Stimulated activated CD4-positive, alpha-beta T cell treated with anti-CD3 and anti-CD28 coated beads, TNF-alpha, amount 100 ng/mL, for 4 hours (primary cell): ENCODE results near the gene RXFP2.

ENCODE experiments used
- DNase-seq, 3 experiments: peaks; one replicate each; pipeline ENCODE4 v3.0.0-alpha.2; 2020; ENCODE audit warnings: low read depth in 3 of 3

Gene RXFP2, protein sequence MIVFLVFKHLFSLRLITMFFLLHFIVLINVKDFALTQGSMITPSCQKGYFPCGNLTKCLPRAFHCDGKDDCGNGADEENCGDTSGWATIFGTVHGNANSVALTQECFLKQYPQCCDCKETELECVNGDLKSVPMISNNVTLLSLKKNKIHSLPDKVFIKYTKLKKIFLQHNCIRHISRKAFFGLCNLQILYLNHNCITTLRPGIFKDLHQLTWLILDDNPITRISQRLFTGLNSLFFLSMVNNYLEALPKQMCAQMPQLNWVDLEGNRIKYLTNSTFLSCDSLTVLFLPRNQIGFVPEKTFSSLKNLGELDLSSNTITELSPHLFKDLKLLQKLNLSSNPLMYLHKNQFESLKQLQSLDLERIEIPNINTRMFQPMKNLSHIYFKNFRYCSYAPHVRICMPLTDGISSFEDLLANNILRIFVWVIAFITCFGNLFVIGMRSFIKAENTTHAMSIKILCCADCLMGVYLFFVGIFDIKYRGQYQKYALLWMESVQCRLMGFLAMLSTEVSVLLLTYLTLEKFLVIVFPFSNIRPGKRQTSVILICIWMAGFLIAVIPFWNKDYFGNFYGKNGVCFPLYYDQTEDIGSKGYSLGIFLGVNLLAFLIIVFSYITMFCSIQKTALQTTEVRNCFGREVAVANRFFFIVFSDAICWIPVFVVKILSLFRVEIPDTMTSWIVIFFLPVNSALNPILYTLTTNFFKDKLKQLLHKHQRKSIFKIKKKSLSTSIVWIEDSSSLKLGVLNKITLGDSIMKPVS

DNA sequence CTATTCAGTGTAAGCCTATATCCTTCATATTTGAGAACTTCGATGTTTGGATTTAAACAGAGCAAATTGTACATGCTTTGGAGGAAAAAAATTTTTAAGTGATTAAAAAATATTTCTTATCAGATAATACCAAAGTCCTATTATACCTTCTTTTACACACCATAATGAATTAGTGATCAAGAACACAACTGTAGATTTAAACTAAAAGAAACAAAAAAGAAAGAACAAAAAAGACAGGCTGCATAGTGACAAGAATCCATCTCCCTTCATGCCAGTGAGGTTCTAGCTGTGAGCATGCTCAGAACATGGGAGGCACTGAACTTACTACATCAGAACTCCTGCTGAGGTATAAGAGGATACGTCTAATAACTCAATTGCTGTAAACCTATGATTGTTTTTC is at the start of gene RXFP2:
Gene RXFP2, plus strand, starts transcription at position 301 of the 400 bp plus-strand sequence. Its CDS starts 87 bp downstream, at position 388.
- no peak for DNase-seq

DNA sequence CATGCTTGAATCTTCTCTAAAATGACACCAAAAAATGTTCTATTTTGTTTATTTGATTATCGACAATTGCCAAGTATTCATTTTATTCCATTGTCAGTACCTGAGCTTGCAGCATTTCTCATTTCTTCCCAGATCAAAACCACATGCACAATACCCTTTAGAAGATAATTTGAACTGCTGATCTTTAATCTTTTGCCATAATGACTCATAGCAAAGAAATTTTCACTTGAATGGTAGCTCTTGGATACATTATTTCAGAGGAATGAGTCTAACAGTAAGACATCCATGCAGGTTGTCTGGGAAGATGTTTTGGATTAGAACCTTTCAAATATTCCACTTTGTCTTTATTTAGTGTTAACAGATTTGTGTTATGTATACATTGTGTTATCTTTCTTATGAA is 42.0 kb upstream of the RXFP2 start:
- no peak for DNase-seq

DNA sequence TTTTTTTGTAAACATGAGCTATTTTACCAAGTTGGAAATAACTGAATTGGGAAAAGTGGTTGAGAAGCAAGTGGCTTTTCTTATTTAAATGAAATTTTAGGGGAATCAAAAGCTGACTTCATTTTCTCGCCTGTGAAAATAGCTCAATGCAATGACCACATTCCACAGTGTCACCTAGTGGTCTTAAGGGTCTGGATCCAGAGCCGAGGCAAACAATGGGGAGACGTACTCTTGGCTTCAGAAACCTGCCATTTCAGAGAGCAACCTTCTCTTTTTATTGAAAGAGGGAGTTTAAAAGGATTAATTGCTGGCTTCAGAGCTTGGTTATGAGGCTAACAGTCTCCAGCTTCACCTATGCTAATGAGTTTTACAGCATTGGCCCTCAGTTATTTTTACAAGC is 39.7 kb upstream of the RXFP2 start:
- DNase-seq = no peak

DNA sequence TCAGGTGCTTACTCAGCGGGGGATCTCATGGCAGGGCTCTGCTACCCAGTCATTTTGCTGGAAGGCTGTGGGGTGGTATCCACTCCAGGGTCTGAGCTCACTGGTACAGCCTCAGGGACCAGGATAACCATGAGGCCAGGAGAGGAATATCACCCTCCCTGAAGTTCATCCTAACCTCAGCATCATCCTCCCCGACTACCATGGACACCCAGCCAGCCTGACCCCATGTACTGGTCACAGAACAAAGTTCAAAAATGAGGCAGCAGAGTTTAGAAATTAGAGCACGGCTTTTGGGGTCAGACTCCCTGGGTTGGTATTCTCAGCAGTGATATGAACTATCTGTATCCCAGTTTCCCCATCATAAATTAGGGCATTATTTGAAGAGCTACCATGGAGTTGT is 35.5 kb upstream of the RXFP2 start:
- DNase-seq = no peak

DNA sequence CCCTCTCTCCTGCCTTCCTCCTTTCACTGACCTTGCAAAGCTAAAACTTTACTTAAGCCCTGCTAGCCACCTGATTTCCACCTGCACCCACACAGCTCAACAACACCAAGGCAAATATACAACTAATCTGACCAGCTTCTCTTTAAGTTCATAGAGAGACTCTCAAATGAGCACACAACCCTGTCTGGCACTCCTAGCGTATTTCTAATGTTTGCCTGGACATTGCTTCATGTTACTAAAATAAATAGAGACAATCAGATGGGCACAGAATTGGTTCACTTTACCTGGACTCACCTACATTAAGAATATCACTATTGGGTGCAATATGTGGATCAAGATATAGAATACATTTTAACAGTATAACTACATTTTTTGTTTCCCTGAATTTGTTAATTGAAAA is 33.2 kb upstream of the RXFP2 start:
- DNase-seq = no peak

DNA sequence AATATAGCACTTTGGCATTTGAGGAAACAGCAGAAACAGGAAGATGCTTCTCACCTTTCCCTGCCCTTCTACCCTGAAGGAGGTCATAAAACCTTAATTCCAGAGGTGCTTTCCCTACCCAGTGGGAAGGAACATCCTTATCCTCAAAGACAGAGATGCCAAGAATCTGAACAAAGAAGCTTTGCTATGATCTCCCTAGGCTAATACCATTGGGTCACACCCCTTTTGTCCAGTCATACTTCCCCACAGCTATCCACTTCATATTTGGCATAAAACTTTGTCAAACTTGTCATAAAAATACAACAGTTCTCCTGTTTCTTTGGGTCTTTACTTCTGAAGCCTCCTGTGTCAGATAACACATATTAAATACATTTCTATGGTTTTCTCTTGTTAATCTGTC is 21.7 kb upstream of the RXFP2 start:
- DNase-seq = no peak

DNA sequence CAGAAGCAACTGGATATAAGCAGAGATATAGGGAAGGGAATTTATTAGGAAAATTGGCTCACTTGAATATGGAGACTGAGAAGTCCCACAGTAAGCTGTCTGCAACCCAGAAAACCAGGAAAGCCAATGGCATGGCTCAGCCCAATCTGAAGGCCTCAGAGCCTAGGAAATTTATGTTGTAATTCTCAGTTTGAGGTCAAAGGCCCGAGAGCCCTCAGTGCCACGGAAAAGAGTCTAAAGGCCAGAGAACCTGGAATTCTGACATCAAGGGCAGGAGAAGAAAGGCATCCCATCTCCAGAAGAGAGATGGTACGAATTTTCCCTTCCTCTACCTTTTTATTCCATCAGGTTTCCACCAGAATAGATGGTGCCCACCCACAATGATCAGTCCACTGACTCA is 20.1 kb upstream of the RXFP2 start:
- no peak for DNase-seq

DNA sequence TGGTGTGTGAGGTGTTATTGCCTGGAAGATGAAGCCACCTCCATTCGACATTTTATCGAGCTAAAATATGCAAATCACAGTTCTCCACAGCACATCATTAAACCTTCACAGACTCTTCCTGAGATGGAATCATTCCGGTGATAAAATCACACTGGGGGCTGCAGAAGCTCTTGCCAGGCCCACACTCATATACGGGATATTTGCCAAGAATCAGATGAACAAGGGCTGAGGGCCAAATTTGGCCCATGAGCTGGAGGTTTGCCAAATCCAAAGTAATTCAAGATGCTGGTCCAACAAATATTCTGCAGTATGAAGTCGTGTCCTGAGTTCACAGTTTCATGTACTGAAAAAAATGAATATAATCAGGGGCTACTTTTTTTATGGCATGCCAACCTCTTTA is 16.7 kb upstream of the RXFP2 start:
- DNase-seq = no peak

DNA sequence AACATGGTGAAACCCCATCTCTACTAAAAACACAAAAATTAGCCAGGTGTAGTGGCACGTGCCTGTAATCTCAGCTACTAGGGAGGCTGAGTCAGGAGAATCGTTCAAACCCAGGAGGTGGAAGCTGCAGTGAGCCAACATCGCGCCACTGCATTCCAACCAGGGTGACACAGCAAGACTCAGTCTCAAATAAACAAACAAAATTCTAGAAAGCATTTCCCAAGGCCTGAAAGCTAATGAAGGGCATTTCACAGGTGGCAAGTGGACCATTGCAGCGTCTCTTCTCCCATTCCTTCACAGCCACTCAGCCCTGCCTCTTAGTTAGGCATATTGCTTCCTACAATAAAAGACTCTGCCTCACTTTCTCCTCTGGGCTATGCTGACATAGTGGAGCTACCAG is 13.5 kb upstream of the RXFP2 start:
- no peak for DNase-seq

DNA sequence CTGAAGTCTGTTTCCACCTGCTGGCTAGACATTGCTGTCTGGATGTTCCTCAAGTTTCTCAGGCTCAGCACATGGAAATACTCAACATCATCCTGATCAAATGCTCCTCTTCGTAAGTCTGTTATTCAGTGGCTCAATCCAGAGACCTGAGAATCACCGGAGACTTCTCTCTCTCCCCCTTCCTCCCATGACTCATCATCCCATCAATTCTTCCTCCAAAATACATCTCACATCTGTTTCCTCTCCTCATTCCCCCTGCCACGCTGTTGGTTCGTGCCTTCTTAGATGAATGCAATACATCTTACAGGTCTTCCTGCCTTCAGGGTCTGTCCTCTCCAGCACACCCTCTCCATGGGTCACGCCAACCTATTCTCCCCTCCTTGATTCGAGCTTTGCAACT is 7.4 kb upstream of the RXFP2 start:
- no peak for DNase-seq

DNA sequence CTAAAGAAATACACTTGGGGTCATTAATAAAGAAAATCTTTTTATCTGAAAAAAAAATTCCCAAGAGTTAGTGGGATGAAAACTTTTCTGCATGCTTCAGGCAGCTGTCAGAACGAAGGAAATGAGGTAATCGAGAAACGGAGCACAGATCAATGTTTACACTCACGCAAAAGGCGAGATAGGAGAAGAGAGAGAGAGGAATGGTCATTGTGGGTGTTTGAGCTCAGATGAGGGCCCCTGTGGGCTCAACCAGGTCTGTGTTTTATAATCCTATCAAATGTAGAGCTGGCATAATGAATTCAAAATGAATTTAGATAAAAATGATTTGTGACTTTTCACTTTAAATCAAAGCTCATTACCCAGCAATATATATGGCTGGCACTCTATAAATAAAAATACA is 6.3 kb upstream of the RXFP2 start:
- no peak for DNase-seq

DNA sequence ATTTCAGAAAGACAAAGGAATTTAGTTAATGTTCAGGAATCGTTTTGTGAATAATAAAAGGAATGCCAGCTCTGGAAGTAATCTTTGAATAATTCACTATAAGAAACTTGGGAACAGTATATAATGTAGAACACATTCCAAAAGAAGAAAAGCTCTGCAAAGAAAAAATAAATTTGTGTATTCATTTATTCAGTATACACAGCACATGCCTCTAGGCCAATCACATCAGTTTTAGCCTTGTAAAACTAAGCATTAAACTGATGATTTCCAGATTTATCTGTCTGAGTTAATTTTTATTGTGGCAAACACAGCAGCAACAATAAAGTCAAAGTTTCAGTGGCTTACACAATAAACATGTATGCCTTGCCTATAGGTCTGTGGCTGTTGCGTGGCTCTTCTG is 5.7 kb upstream of the RXFP2 start:
- DNase-seq = no peak

DNA sequence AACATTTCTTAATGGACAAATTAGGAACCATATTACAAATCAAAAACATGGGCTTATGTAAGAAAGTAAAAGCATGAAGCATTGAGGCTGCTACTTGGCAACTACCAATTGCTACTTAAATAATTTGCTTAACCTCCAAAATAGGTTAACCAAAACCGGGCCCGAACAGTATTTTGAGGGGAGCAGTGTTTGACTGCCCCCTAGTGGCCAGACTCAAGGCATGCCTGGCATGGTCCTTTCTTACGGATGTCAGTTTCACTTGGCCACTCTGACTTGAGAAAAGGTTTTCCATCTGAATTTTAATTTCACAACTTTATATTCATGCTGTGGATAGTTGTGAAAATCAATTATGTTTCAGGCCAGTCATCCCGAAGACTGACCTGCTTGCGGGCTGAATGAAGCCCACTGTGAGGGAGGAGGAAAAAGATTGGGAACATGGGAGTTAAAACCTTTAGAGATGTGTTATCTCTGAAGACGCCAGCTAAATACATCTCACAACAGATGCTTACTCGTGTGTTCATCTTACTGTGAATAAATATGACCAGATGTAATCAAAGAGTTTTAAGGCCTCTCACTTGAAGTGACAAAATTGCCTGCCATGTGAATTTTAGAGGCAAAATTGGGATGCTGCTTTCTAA is 2.9 kb downstream of the RXFP2 start:
- DNase-seq = peak; percentile 13 to 31 (median 19)

DNA sequence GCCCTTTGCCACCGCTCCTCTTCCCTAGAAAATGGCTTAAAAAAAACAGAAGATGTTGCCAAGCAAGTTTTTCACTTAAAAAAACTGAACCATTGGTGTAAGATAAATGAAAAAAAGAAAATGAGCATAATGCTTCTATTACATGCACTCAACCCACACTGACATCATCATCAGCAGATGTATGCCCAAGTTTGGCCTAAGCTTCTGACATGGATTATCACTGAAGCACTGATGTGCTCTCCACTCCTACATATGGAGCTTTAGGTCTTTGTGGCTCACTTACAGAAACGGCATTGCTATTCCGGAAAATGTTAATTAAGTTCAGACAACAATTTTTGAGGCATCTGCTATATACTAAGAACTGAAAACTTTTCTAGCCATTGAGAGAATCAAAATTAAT is 8.0 kb downstream of the RXFP2 start:
- DNase-seq = no peak

DNA sequence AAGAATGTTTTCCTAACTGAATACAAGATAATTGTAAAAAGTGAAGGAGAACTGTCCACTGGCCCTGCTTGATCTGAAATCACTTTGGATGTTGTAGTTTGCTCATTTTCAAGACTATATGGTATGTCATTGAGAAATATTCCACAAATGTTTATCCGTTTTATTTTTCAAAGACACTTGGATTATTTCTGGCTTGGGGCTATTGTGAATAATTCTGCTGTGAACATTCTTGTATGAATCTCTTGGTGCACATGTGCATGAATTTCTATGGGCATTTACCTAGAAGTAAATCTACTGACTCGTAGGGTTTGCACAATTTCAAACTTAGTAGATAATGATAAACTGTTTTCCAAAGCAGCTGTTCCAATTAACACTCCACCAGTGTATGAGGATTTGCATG is 8.6 kb downstream of the RXFP2 start:
- no peak for DNase-seq

DNA sequence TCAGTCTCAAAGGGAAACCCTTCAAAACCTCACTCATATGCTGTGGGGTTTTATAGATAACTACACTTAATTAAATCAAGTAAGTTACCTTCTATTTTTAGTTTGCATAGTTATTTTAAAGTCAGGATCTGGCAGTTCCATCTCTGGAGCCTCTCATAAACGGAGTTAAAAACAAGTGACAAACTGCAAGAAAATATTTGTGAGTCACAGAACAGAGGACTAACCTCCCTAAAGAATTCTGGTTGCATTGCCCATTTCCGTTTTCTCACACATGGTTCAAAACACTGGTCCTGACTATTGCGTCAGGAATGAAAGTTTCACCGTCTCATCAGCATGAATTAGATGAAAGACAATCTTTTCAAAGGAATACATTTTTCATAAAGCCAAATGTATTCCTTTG is 10.6 kb downstream of the RXFP2 start:
- no peak for DNase-seq

DNA sequence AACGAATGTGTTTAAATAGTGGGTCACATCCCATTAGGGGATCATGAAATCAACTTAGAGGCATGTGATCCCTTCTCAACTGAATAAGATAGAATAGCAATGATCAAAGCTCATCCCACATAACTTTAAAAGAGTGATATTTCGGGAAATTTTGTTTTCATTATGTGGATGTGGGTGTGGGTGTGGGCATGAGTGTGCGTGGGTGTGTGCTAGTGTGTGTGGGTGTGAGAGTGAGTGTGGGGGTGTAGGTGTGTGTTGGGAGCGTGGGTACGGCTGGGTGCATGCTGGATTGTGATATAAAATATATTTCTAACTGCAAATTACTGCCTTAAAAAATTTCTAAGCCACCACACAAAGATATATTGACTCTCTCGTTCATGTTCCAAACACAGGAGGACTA is 15.9 kb downstream of the RXFP2 start:
- DNase-seq = no peak

DNA sequence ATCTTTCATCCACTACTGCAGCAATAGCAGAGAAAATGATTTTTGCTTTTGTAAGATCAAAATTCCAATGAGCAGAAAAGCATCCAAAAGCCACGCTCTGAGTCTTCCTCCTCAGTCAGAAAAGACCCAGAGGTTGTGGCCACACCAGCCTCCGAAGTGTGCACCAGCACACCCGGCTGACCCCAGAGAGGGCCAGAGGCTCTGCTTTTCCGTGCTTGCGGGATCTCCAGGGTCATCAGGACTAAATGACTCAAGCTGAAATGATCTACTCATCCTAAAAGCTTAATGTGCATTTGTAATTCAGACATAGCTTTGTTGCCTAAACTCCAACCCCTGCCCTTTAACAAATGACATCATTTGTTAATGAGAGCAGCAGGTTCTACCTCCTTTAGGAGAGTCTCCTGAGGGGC is 16.5 kb downstream of the RXFP2 start:
- DNase-seq = no peak

DNA sequence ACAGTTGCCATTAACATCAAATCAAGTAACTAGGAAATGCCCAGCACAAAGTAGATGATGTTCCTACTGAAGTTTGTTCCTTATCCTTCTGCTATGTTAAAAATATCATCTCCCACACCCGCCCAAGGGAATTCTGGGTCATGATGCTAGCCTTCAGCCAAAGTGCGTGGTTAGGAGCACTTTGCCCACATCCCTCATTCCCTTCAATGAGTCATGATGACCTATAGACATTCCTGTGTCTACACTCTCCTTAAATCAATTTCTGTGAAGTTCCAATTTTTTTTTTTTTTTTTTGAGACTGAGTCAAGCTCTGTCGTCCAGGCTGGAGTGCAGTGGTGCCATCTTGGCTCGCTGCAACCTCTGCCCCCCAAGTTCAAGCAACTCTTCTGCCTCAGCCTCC is 17.0 kb downstream of the RXFP2 start:
- DNase-seq = no peak

DNA sequence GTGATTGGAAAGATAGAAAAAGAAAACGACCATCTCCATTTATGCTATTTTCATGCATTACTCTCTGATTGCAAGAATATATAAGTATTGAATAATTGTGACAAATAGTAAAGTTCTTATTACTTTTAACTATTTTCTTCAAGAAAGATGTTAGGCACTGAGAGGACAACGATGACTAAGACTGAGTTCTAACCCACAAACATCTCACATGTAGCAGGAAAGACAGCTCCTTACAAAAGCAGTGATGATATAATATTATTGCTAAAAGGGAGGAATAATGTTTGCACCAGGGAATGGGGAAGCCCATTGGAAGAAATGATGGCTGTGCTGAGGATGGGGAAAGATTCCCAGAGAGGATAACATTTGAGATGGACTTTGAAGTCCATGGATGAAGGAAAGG is 22.6 kb downstream of the RXFP2 start:
- no peak for DNase-seq

DNA sequence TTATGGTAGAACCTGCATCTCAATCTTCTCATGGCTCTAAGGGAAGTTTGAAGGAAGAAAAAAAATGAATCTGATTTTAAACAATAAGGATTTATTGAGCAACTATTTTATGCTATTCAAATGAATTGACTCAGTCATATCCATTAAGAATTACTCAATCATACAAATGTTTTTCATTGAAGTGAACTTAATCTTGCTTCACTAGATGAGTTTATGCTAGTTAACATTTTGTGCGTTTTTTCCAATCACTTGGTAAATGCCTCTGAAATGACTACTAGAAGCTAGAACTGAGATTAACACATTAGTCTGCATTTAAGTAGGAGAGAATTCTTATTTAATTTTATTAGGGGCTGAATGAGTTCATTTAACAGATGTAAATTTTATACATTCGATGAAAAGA is 25.2 kb downstream of the RXFP2 start:
- no peak for DNase-seq

DNA sequence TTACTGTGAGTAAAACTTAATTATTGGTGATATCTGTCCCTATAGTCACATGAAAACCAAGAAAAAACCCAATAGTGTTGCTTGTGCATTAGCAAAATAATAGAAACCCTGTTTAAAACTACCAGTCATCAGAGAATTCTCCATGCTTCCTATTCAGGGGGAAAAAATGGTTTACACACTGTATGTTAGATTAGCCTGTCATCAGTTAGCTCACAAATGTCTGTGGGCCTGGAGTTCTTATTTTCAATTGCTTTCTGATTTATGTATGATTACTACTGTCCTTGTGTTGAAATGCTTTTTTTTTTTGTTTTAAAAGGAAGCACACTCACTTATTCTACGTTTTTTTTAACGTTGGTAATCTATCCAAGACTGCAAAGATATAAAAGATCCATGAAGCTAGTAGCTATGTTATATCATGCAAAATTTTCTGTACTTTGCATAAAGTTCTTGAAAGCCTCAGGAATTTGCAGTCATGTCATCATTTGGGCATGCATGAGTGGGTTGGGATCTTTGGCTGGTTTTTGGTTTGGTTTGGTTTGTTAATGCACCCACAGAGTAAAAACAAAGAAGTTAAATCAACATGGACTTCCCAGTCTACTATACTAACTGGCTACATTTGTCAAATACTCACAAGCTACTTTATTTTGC is 25.9 kb downstream of the RXFP2 start:
- DNase-seq = no peak
